Measurements from ENCODE around the gene DIPK1B. TPM values are rescaled to one million over a fixed set of nuclear protein-coding genes. Genes with fewer than 3 reads are reported as not detected.

Gene DIPK1B
- polyA plus RNA-seq, 1 donor from 2014 or later, result 65.1 TPM

GRCh38 chr9:136681945-136682699 is 30.2 kb upstream of the DIPK1B start:
- H2AFZ ChIP-seq (ENCODE audit: low read depth, low read length), result no peak overlapping the region
- no peaks in the 10 kb centered on the region for H4K20me1 ChIP-seq (ENCODE audit: insufficient read depth)
- no peaks in the 10 kb centered on the region for H3K9me2 ChIP-seq (ENCODE audit: insufficient read depth, low read length)
- H3K9ac ChIP-seq (ENCODE audit: low read length), result no peak overlapping the region
- H3K79me2 ChIP-seq (replicated peaks; ENCODE audit: insufficient read depth, low read length), result no peaks in the 10 kb centered on the region
- H3K27me3 ChIP-seq (ENCODE audit: insufficient read depth, low read depth, low read length), result peaks cover 22% of the 10 kb centered on the region
- H3K27ac ChIP-seq (ENCODE audit: low read length), result no peak overlapping the region
- H3K4me2 ChIP-seq (ENCODE audit: low read length), result no peak overlapping the region
- H3K4me3 ChIP-seq (ENCODE audit: low read length), result no peak overlapping the region
- no peaks in the 10 kb centered on the region for H3F3A ChIP-seq (ENCODE audit: insufficient read depth, low read length, poor library complexity, severe bottlenecking)
- H3K9me3 ChIP-seq (ENCODE audit: low read length), result no peaks in the 10 kb centered on the region
- H3K36me3 ChIP-seq (ENCODE audit: insufficient read depth, low read length), result no peaks in the 10 kb centered on the region
- TF ChIP-seq MXI1 (conservative IDR thresholded peaks at IDR 0.05; ENCODE audit: poor library complexity, severe bottlenecking) (no peak), SMC3 (conservative IDR thresholded peaks at IDR 0.05; ENCODE audit: poor library complexity) (no peak), EZH2 (IDR thresholded peaks at IDR 0.05; ENCODE audit: borderline replicate concordance, insufficient read depth, low read length, poor library complexity, severe bottlenecking) (no peak), EP300 (conservative IDR thresholded peaks at IDR 0.05; ENCODE audit: poor library complexity, severe bottlenecking) (no peak), TAF1 (IDR thresholded peaks at IDR 0.05; ENCODE audit: low read depth) (no peak), POLR2AphosphoS5 (IDR thresholded peaks at IDR 0.05) (no peak), RAD21 (conservative IDR thresholded peaks at IDR 0.05) (no peak)
- TF ChIP-seq, protein P1, sequence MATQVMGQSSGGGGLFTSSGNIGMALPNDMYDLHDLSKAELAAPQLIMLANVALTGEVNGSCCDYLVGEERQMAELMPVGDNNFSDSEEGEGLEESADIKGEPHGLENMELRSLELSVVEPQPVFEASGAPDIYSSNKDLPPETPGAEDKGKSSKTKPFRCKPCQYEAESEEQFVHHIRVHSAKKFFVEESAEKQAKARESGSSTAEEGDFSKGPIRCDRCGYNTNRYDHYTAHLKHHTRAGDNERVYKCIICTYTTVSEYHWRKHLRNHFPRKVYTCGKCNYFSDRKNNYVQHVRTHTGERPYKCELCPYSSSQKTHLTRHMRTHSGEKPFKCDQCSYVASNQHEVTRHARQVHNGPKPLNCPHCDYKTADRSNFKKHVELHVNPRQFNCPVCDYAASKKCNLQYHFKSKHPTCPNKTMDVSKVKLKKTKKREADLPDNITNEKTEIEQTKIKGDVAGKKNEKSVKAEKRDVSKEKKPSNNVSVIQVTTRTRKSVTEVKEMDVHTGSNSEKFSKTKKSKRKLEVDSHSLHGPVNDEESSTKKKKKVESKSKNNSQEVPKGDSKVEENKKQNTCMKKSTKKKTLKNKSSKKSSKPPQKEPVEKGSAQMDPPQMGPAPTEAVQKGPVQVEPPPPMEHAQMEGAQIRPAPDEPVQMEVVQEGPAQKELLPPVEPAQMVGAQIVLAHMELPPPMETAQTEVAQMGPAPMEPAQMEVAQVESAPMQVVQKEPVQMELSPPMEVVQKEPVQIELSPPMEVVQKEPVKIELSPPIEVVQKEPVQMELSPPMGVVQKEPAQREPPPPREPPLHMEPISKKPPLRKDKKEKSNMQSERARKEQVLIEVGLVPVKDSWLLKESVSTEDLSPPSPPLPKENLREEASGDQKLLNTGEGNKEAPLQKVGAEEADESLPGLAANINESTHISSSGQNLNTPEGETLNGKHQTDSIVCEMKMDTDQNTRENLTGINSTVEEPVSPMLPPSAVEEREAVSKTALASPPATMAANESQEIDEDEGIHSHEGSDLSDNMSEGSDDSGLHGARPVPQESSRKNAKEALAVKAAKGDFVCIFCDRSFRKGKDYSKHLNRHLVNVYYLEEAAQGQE (IDR thresholded peaks at IDR 0.05; ENCODE audit: borderline replicate concordance), result no peak
- TF ChIP-seq, protein P2, sequence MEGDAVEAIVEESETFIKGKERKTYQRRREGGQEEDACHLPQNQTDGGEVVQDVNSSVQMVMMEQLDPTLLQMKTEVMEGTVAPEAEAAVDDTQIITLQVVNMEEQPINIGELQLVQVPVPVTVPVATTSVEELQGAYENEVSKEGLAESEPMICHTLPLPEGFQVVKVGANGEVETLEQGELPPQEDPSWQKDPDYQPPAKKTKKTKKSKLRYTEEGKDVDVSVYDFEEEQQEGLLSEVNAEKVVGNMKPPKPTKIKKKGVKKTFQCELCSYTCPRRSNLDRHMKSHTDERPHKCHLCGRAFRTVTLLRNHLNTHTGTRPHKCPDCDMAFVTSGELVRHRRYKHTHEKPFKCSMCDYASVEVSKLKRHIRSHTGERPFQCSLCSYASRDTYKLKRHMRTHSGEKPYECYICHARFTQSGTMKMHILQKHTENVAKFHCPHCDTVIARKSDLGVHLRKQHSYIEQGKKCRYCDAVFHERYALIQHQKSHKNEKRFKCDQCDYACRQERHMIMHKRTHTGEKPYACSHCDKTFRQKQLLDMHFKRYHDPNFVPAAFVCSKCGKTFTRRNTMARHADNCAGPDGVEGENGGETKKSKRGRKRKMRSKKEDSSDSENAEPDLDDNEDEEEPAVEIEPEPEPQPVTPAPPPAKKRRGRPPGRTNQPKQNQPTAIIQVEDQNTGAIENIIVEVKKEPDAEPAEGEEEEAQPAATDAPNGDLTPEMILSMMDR (IDR thresholded peaks at IDR 0.05; ENCODE audit: poor library complexity, severe bottlenecking), result no peak

GRCh38 chr9:136682710-136683109 is 29.7 kb upstream of the DIPK1B start:
- H3K79me2 ChIP-seq (replicated peaks; ENCODE audit: insufficient read depth, low read length), result no peaks in the 10 kb centered on the region
- H3K9me3 ChIP-seq (ENCODE audit: low read length), result no peaks in the 10 kb centered on the region
- H3K9ac ChIP-seq (ENCODE audit: low read length), result no peak overlapping the region
- H3K4me3 ChIP-seq (ENCODE audit: low read length), result no peak overlapping the region
- TF ChIP-seq EZH2 (IDR thresholded peaks at IDR 0.05; ENCODE audit: borderline replicate concordance, insufficient read depth, low read length, poor library complexity, severe bottlenecking) (no peak), SMC3 (conservative IDR thresholded peaks at IDR 0.05; ENCODE audit: poor library complexity) (no peak), MXI1 (conservative IDR thresholded peaks at IDR 0.05; ENCODE audit: poor library complexity, severe bottlenecking) (no peak), EP300 (conservative IDR thresholded peaks at IDR 0.05; ENCODE audit: poor library complexity, severe bottlenecking) (no peak), POLR2AphosphoS5 (IDR thresholded peaks at IDR 0.05) (no peak), TAF1 (IDR thresholded peaks at IDR 0.05; ENCODE audit: low read depth) (no peak), RAD21 (conservative IDR thresholded peaks at IDR 0.05) (no peak)
- TF ChIP-seq, protein P2 (IDR thresholded peaks at IDR 0.05; ENCODE audit: poor library complexity, severe bottlenecking), result no peak
- TF ChIP-seq, protein P1 (IDR thresholded peaks at IDR 0.05; ENCODE audit: borderline replicate concordance), result no peak
- H3K27ac ChIP-seq (ENCODE audit: low read length), result no peak overlapping the region
- H2AFZ ChIP-seq (ENCODE audit: low read depth, low read length), result no peak overlapping the region
- H3K4me2 ChIP-seq (ENCODE audit: low read length), result no peak overlapping the region
- H3K9me2 ChIP-seq (ENCODE audit: insufficient read depth, low read length), result no peaks in the 10 kb centered on the region
- no peaks in the 10 kb centered on the region for H3K36me3 ChIP-seq (ENCODE audit: insufficient read depth, low read length)
- H4K20me1 ChIP-seq (ENCODE audit: insufficient read depth), result no peaks in the 10 kb centered on the region
- no peaks in the 10 kb centered on the region for H3F3A ChIP-seq (ENCODE audit: insufficient read depth, low read length, poor library complexity, severe bottlenecking)
- H3K27me3 ChIP-seq (ENCODE audit: insufficient read depth, low read depth, low read length), result peaks cover 24% of the 10 kb centered on the region

Data from neural cell (in vitro differentiated cells).